ENCODE measurements around the gene CA10.

- no peak for TF ChIP-seq CTCF (IDR thresholded peaks at IDR 0.05; ENCODE audit: low read depth, low read length, poor library complexity, severe bottlenecking)
- no peak for TF ChIP-seq EZH2phosphoT487 (IDR thresholded peaks at IDR 0.05; ENCODE audit: borderline replicate concordance, low read length)
These were observed 506.8 kb downstream of the CA10 start for GRCh38 chr17:51651513-51652298.

All from DOHH2 (cell line).